ENCODE measurements around the gene REEP3.

DNA sequence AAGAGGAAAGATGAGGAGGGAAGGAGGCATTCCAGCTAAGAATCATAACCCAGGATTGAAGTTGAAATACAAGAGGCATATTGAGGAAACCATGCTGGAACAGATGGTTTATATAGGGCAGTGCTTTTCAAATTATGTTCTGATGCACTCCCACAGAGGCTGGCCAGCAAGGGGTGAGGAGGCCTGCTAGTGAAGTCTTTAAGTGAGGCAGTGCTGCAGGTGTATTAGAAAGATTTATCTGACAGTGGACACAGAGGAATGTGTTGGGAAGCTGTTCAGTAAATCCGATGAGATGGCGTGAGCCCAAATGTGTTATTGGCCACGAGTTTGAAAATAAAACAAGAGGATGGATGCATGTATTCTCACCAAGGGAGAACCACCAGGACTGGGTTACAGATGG lies 28.6 kb downstream of the REEP3 start:
- TF ChIP-seq, protein P1, sequence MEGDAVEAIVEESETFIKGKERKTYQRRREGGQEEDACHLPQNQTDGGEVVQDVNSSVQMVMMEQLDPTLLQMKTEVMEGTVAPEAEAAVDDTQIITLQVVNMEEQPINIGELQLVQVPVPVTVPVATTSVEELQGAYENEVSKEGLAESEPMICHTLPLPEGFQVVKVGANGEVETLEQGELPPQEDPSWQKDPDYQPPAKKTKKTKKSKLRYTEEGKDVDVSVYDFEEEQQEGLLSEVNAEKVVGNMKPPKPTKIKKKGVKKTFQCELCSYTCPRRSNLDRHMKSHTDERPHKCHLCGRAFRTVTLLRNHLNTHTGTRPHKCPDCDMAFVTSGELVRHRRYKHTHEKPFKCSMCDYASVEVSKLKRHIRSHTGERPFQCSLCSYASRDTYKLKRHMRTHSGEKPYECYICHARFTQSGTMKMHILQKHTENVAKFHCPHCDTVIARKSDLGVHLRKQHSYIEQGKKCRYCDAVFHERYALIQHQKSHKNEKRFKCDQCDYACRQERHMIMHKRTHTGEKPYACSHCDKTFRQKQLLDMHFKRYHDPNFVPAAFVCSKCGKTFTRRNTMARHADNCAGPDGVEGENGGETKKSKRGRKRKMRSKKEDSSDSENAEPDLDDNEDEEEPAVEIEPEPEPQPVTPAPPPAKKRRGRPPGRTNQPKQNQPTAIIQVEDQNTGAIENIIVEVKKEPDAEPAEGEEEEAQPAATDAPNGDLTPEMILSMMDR (IDR thresholded peaks at IDR 0.05) = no peak
- no peak for TF ChIP-seq POLR2A (IDR thresholded peaks at IDR 0.05)
- no peak for TF ChIP-seq EP300 (IDR thresholded peaks at IDR 0.05)
- TF ChIP-seq POLR2AphosphoS5 (IDR thresholded peaks at IDR 0.05) = no peak
